Subcutaneous adipose tissue (tissue), 4 donors: ENCODE measurements around the gene CSH2. TPM values are rescaled to one million over a fixed set of nuclear protein-coding genes. Genes with fewer than 3 reads are reported as not detected.

Experiments
- CTCF ChIP-seq: fragments of 450-650 bp; IDR thresholded peaks from one replicate; pipeline ENCODE4 v1.5.1; 2016; ENCODE audit warnings: low read depth, mild to moderate bottlenecking, control low read depth, antibody characterized with exemption, moderate library complexity
- total RNA-seq, 4 donors: library from RNA; depleted of rRNA; stranded (reverse); fragments of >200 nt; gene quantifications; one replicate each; pipeline ENCODE4 v1.1.0, GENCODE V29; 2016

CSH2 gene
- total RNA-seq, 4 donors from 2014 or later, result not detected

GRCh38 chr17:63837962-63838600 lies 35.4 kb downstream of the CSH2 start:
- TF ChIP-seq CTCF, result no peak

GRCh38 chr17:63837480-63837879 lies 36.0 kb downstream of the CSH2 start:
- no peak for TF ChIP-seq CTCF

- TF ChIP-seq CTCF, result no peak
These were observed 36.7 kb downstream of the CSH2 start for GRCh38 chr17:63836811-63837210.

DNA sequence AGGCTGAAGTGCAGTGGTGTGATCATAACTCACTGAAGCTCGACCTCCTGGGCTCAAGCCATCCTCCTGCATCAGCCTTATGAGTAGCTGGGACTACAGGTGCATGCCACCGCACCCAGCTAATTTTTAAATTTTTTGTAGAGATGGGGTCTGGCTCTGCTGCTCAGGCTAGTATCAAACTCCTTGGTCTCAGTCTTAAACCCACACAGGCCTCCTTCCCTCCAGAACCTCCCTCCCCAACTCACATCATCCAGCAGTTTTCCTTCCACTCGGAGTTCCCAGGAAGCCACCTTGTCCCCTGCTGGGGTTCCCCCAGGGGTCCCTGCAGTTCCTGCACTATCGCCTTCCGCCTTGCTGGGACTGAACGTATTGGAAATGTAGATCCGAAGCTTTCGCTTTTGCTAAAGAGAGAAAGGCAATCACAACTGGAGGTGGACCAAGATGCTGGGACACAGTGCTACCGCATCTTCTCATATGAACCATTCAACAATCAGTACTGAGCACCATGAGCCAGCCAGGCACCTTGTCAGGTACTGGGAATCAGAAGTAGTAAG lies 38.2 kb downstream of the CSH2 start:
- no peak for TF ChIP-seq CTCF

- no peak for TF ChIP-seq CTCF
These were observed 38.9 kb downstream of the CSH2 start for GRCh38 chr17:63834431-63835166.

DNA sequence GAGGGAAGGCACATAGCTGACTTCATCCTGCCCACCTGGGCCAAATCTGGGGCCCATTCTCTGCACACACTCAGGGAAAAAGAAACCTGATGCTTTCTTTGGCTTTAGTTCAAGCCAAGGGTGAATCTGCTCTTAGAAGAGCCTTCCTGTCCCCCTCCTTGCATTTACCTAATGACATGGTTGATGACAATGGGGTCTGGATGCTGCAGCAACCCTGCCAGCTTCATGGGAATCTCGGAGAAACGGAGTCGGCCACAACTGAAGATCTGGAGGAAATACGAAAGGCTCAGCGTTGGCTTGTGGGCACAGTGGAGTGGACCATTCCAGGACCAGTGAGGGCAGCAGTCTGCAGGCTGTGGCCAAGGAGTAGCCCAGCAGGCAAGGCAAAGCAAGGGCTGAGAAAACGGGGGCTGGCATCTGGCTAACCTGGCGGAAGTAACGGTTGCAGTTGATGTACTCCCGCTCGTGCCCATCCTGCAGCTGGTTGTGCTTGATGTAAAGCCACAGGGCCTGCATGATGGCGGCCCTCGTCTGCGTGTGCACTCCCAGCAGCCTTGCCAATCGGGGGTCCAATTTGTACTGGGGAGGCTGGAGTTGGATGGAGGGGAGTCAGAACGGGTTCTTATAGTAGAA lies 39.6 kb downstream of the CSH2 start:
- no peak for TF ChIP-seq CTCF
